H1 (cell line): ENCODE data around the gene SGCE. TPM values are rescaled to one million over a fixed set of nuclear protein-coding genes. Genes with fewer than 3 reads are reported as not detected.

Source experiments
- CTCF ChIA-PET: fragments of 300-600 bp; sonication (Branson Sonifier 250); formaldehyde crosslinking; loops from one replicate; lab custom pipeline; 2021; ENCODE audit not compliant: partially characterized antibody; lab: Charles Lee
- POLR2A ChIA-PET: fragments of 300-600 bp; sonication (Branson Sonifier 250); formaldehyde crosslinking; loops from one replicate; lab custom pipeline; 2021; ENCODE audit warnings: inconsistent platforms; ENCODE audit not compliant: partially characterized antibody; lab: Charles Lee
- DNase-seq, 2 experiments: peaks; one replicate each; pipeline versions ENCODE4 v3.0.0 to v3.0.0-alpha.2; 2010 to 2022; ENCODE audit warnings: low spot score in 2 of 2, low read depth in 1 of 2, mixed read lengths in 1 of 2
- FAIRE-seq: peaks from 2 replicates; lab custom pipeline; 2011; peaks lifted over from hg19 to GRCh38; lab: Jason Lieb, UNC
- H2AFZ ChIP-seq: 2 replicates; pipeline ENCODE4 v1.8.1; 2012; ENCODE audit warnings: low read length, inconsistent platforms
- H2AK5ac ChIP-seq: 2 replicates; pipeline ENCODE4 v1.6.1; 2013; ENCODE audit warnings: low read depth, low read length
- H2BK120ac ChIP-seq: replicated peaks from 2 replicates; pipeline ENCODE3; 2013; ENCODE audit warnings: low read depth, low read length, inconsistent platforms
- H2BK12ac ChIP-seq: 2 replicates; pipeline ENCODE4 v1.6.1; 2013; ENCODE audit warnings: low read depth, low read length
- H2BK15ac ChIP-seq: 2 replicates; pipeline ENCODE4 v1.6.1; 2013; ENCODE audit warnings: low read length
- H2BK20ac ChIP-seq: 2 replicates; pipeline ENCODE4 v1.6.1; 2013; ENCODE audit warnings: low read length
- H2BK5ac ChIP-seq: 2 replicates; pipeline ENCODE4 v1.6.1; 2013; ENCODE audit warnings: low read depth, low read length
- H3K14ac ChIP-seq: 2 replicates; pipeline ENCODE4 v1.6.1; 2013; ENCODE audit warnings: inconsistent platforms; ENCODE audit not compliant: insufficient read length
- H3K18ac ChIP-seq: 2 replicates; pipeline ENCODE4 v1.6.1; 2013; ENCODE audit warnings: low read length; ENCODE audit errors: extremely low read depth
- H3K23ac ChIP-seq: 2 replicates; pipeline ENCODE4 v1.6.1; 2013; ENCODE audit warnings: inconsistent platforms; ENCODE audit not compliant: insufficient read length
- H3K23me2 ChIP-seq: 2 replicates; pipeline ENCODE4 v1.6.1; 2013; ENCODE audit warnings: low read depth, low read length
- H3K27ac ChIP-seq: 2 replicates; pipeline ENCODE4 v1.6.1; 2011; ENCODE audit warnings: low read depth, low read length, inconsistent platforms
- H3K27me3 ChIP-seq, 4 experiments: replicated peaks in 1 of 4; 1 replicate in 1 of 4; 2 replicates in 3 of 4; pipeline versions ENCODE4 v1.6.1 to v1.8.1; 2011 to 2013; ENCODE audit warnings: low read length in 3 of 4, mild to moderate bottlenecking in 3 of 4, inconsistent platforms in 2 of 4, mixed read lengths in 2 of 4, moderate library complexity in 1 of 4; ENCODE audit not compliant: control insufficient read depth in 3 of 4, insufficient read depth in 3 of 4; ENCODE audit errors: extremely low read depth in 1 of 4
- H3K36me3 ChIP-seq, 4 experiments: 2 replicates each; pipeline versions ENCODE4 v1.6.1 to v1.8.1; 2011 to 2013; ENCODE audit warnings: mild to moderate bottlenecking in 4 of 4, low read length in 3 of 4, moderate library complexity in 2 of 4, control low read depth in 1 of 4, inconsistent platforms in 1 of 4; ENCODE audit not compliant: insufficient read depth in 4 of 4, control insufficient read depth in 2 of 4
- H3K4ac ChIP-seq: replicated peaks from 2 replicates; pipeline ENCODE3; 2013; ENCODE audit warnings: low read length, low read depth, mixed read lengths, inconsistent platforms; ENCODE audit not compliant: insufficient read length
- H3K4me1 ChIP-seq, 4 experiments: replicated peaks in 1 of 4; 1 replicate in 1 of 4; 2 replicates in 3 of 4; pipeline versions ENCODE4 v1.6.1 to v1.8.1; 2011 to 2013; ENCODE audit warnings: low read length in 3 of 4, inconsistent platforms in 2 of 4, mixed read lengths in 1 of 4; ENCODE audit not compliant: insufficient read depth in 4 of 4, control insufficient read depth in 3 of 4
- H3K4me2 ChIP-seq, 2 experiments: 2 replicates each; pipeline versions ENCODE4 v1.6.1 to v1.8.1; 2011 to 2013; ENCODE audit warnings: low read depth in 2 of 2, low read length in 2 of 2, control low read depth in 1 of 2, inconsistent platforms in 1 of 2, mild to moderate bottlenecking in 1 of 2; ENCODE audit not compliant: insufficient read depth in 1 of 2
- H3K4me3 ChIP-seq, 4 experiments: fragments of 200-600, 300-600 bp in 1 of 4; sonication (generic), shearing (Covaris generic), sonication (Bioruptor Twin) in 1 of 4; 2 replicates each; pipeline versions ENCODE4 v1.5.1 to v1.8.1; 2011 to 2016; ENCODE audit warnings: low read length in 4 of 4, low read depth in 3 of 4, control low read depth in 2 of 4, inconsistent platforms in 2 of 4, mild to moderate bottlenecking in 2 of 4, mixed read lengths in 1 of 4, moderate library complexity in 1 of 4; ENCODE audit not compliant: insufficient read depth in 2 of 4; ENCODE audit errors: extremely low read depth in 1 of 4
- H3K56ac ChIP-seq: replicated peaks from 2 replicates; pipeline ENCODE3; 2013; ENCODE audit warnings: low read depth, mild to moderate bottlenecking, mixed read lengths, low read length, inconsistent platforms; ENCODE audit not compliant: insufficient read length
- H3K79me1 ChIP-seq: 2 replicates; pipeline ENCODE4 v1.6.1; 2013; ENCODE audit warnings: low read depth, low read length, control low read depth
- H3K79me2 ChIP-seq, 2 experiments: 2 replicates each; pipeline versions ENCODE4 v1.6.1 to v1.8.1; 2012 to 2013; ENCODE audit warnings: low read length in 2 of 2, mild to moderate bottlenecking in 2 of 2, inconsistent platforms in 1 of 2; ENCODE audit not compliant: insufficient read depth in 2 of 2, control insufficient read depth in 1 of 2
- H3K9ac ChIP-seq, 4 experiments: replicated peaks in 1 of 4; 1 replicate in 1 of 4; 2 replicates in 3 of 4; pipeline versions ENCODE4 v1.6.1 to v1.8.1; 2011 to 2013; ENCODE audit warnings: low read depth in 3 of 4, low read length in 3 of 4, control low read depth in 2 of 4, mild to moderate bottlenecking in 2 of 4, moderate library complexity in 2 of 4, inconsistent platforms in 1 of 4; ENCODE audit errors: extremely low read depth in 1 of 4
- H3K9me3 ChIP-seq, 2 experiments: 2 replicates each; pipeline versions ENCODE4 v1.6.1 to v1.8.1; 2012 to 2013; ENCODE audit warnings: mild to moderate bottlenecking in 2 of 2, moderate library complexity in 2 of 2, control low read depth in 1 of 2, inconsistent platforms in 1 of 2, low read depth in 1 of 2, low read length in 1 of 2, mixed read lengths in 1 of 2; ENCODE audit not compliant: insufficient read depth in 2 of 2
- H4K20me1 ChIP-seq, 2 experiments: replicated peaks in 1 of 2; 2 replicates each; pipeline versions ENCODE3 to v1.8.1; 2011 to 2013; ENCODE audit warnings: inconsistent platforms in 2 of 2, low read length in 2 of 2, mild to moderate bottlenecking in 1 of 2; ENCODE audit not compliant: insufficient read depth in 2 of 2, control insufficient read depth in 1 of 2
- H4K5ac ChIP-seq: 2 replicates; pipeline ENCODE4 v1.6.1; 2013; ENCODE audit warnings: low read length, low read depth, mixed read lengths, inconsistent platforms; ENCODE audit not compliant: insufficient read length
- H4K8ac ChIP-seq: 2 replicates; pipeline ENCODE4 v1.8.0; 2013; ENCODE audit warnings: mild to moderate bottlenecking, moderate library complexity, low read length, inconsistent platforms; ENCODE audit not compliant: insufficient read depth; ENCODE audit errors: extremely low read depth
- H4K91ac ChIP-seq: replicated peaks from 2 replicates; pipeline ENCODE3; 2013; ENCODE audit warnings: low read length, mixed read lengths, inconsistent platforms; ENCODE audit not compliant: insufficient read length
- JUN ChIP-seq: IDR thresholded peaks from 2 replicates; pipeline ENCODE4 v1.6.1; 2011; ENCODE audit warnings: low read depth, mild to moderate bottlenecking, improper control_type of control experiment, low read length
- MAFK ChIP-seq: IDR thresholded peaks from 2 replicates; pipeline ENCODE4 v1.6.1; 2012; ENCODE audit warnings: low read depth, mild to moderate bottlenecking, improper control_type of control experiment, low read length
- WGBS, 2 experiments: shearing (Covaris generic) in 1 of 2; methylation state at CpG; one replicate each; pipeline versions ENCODE4 v1.1.6 to v1.1.7; 2013 to 2015; ENCODE audit warnings: low lambda C conversion rate in 2 of 2, mixed read lengths in 2 of 2, inconsistent platforms in 1 of 2, low coverage in 1 of 2, missing lambda C conversion rate in 1 of 2; ENCODE audit not compliant: insufficient replicate concordance in 2 of 2, insufficient coverage in 1 of 2, insufficient read length in 1 of 2; ENCODE audit errors: extremely low coverage in 1 of 2, missing lambda C conversion rate in 1 of 2; 5-methylcytosine and 5-hydroxymethylcytosine counted together
- polyA plus RNA-seq, 7 experiments: library from polyadenylated mRNA; depleted of rRNA in 3 of 7; stranded (reverse) in 5 of 7; unstranded in 2 of 7; fragments of >200 nt in 5 of 7; fragments of 200-250 nt in 2 of 7; gene quantifications; 1 replicate in 5 of 7; 2 replicates in 1 of 7; 4 replicates in 1 of 7; pipeline versions ENCODE4 v1.2.1 to v1.2.3, GENCODE V29; 2011 to 2013; ENCODE audit warnings: missing spikeins in 2 of 7, mixed read lengths in 2 of 7
- total RNA-seq: library from RNA; stranded (reverse); fragmentation: NEBNext Ultra II Directional; extraction: Animal tissue kit (Norgen Biotek cat#: 25700); gene quantifications from 2 replicates; pipeline ENCODE4 v1.2.1, GENCODE V29; 2021

SGCE gene
- total and polyA plus RNA-seq, 2 of the 8 experiments (the other 6 are each of a cell fraction or from before 2014, with no cell fraction given) = 12.8 to 25.0 TPM

DNA sequence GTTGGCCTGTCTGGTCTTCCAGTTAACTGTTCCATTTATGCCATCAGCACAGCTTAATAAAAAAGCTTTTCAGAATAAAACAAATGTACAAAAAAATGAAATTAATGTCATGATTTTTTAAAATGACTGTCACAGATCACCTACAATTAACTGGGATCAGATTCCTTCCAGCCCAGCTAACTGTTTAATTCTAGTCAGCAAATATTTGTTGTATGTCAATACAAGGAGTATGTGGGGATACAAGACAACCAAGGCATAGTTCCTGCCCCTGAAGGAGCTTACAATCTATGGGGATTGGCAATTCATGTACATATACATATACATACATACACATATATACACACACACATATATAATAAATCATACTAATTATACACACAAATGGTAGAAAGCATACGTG is 16.5 kb downstream of the SGCE start:
- H4K5ac ChIP-seq = no peak overlapping the region
- H2BK120ac ChIP-seq = no peak overlapping the region
- no peaks in the 10 kb centered on the region for H3K27me3 ChIP-seq
- H3K23ac ChIP-seq = no peak overlapping the region
- no peaks in the 10 kb centered on the region for H3K79me2 ChIP-seq
- H3K4me2 ChIP-seq = no peak overlapping the region
- no peak overlapping the region for H2AK5ac ChIP-seq
- no peak overlapping the region for H2BK12ac ChIP-seq
- H2AFZ ChIP-seq = no peak overlapping the region
- H3K79me1 ChIP-seq = no peaks in the 10 kb centered on the region
- FAIRE-seq (no peak), DNase-seq (no peak)
- no peak overlapping the region for H2BK5ac ChIP-seq
- no peaks in the 10 kb centered on the region for H4K20me1 ChIP-seq
- no peak overlapping the region for H4K8ac ChIP-seq
- no peak overlapping the region for H3K56ac ChIP-seq
- no peaks in the 10 kb centered on the region; a peak in 1 of 8 replicates for H3K36me3 ChIP-seq
- no peak overlapping the region for H2BK15ac ChIP-seq
- no peak overlapping the region for H3K9ac ChIP-seq
- CTCF ChIA-PET = no interaction called here
- H3K23me2 ChIP-seq = no peaks in the 10 kb centered on the region
- no peak overlapping the region for H2BK20ac ChIP-seq
- 86% methylated on average over 1 of the region's 1 CpG; no CpG with 5 or more reads in 1 of the 2 experiments for WGBS, 2 experiments
- H4K91ac ChIP-seq = no peak overlapping the region
- H3K18ac ChIP-seq = no peak overlapping the region
- peaks cover 0 to 4% (median 0%) of the 10 kb centered on the region in 4 experiments; a peak in 2 of 7 replicates for H3K4me1 ChIP-seq
- H3K9me3 ChIP-seq = no peaks in the 10 kb centered on the region
- H3K4ac ChIP-seq = no peak overlapping the region
- H3K14ac ChIP-seq = no peak overlapping the region
- H3K27ac ChIP-seq = no peak overlapping the region
- no peak overlapping the region for H3K4me3 ChIP-seq
- POLR2A ChIA-PET = no interaction called here
- no peak for TF ChIP-seq JUN
- TF ChIP-seq MAFK = no peak
